ENCODE data around the gene GPR137B. TPM values are rescaled to one million over a fixed set of nuclear protein-coding genes. Genes with fewer than 3 reads are reported as not detected.
A peak's percentile ranks its signal among the peaks of the same experiment; 100 is the strongest.
"Not testable (repeated sequence)": the region's sequence is repeated elsewhere in the genome, so short reads cannot be mapped to it uniquely, and the experiment has no call there.

Gene GPR137B
- total and polyA plus RNA-seq, 4 donors = 2.2 to 8.6 (median 5.3) TPM

- Histone ChIP-seq H3K27me3 (ENCODE audit: control insufficient read depth in 4 of 4, insufficient read depth in 4 of 4, low read length in 3 of 4) (no peaks in the 10 kb centered on the region), H3K4me3 (ENCODE audit: low read depth in 1 of 3, low read length in 3 of 3) (no peak overlapping the region), H3K27ac (ENCODE audit: low read depth in 1 of 2, low read length in 2 of 2) (no peak overlapping the region), H3K9ac (ENCODE audit: low read depth in 1 of 2, low read length in 2 of 2) (no peak overlapping the region), H3K4me1 (ENCODE audit: control insufficient read depth in 4 of 4, insufficient read depth in 4 of 4, low read length in 3 of 4) (no peaks in the 10 kb centered on the region), H3K36me3 (ENCODE audit: control insufficient read depth in 4 of 4, insufficient read depth in 3 of 4, low read depth in 1 of 4, low read length in 3 of 4) (no peaks in the 10 kb centered on the region), H3K9me3 (ENCODE audit: control insufficient read depth in 4 of 4, low read length in 3 of 4) (peaks cover 0 to 3% (median 0%) of the 10 kb centered on the region in 4 donors)
- peak; percentile 40 to 54 for TF ChIP-seq RXRA (IDR thresholded peaks at IDR 0.05)
- no peak for TF ChIP-seq ATF3 (IDR thresholded peaks at IDR 0.05)
- no peak for TF ChIP-seq FOXA1 (IDR thresholded peaks at IDR 0.05)
- peak; percentile 62 for TF ChIP-seq NR2F2 (IDR thresholded peaks at IDR 0.05)
- TF ChIP-seq CTCF (IDR thresholded peaks at IDR 0.05; ENCODE audit: low read depth, low read length, missing input control) = no peak
- TF ChIP-seq HNF4A (conservative IDR thresholded peaks at IDR 0.05) = no peak
- TF ChIP-seq YY1 (IDR thresholded peaks at IDR 0.05) = no peak
- TF ChIP-seq JUND (IDR thresholded peaks at IDR 0.05) = no peak
- TF ChIP-seq REST (IDR thresholded peaks at IDR 0.05) = no peak
- no peak for TF ChIP-seq GABPA (IDR thresholded peaks at IDR 0.05 in 1 of 2, conservative IDR thresholded peaks at IDR 0.05 in 1 of 2)
- TF ChIP-seq FOXA2 (IDR thresholded peaks at IDR 0.05) = no peak
- no peak for TF ChIP-seq SP1 (IDR thresholded peaks at IDR 0.05)
- TF ChIP-seq MAX (IDR thresholded peaks at IDR 0.05) = no peak
- no peak for TF ChIP-seq HNF4G (IDR thresholded peaks at IDR 0.05)
- TF ChIP-seq EGR1 (IDR thresholded peaks at IDR 0.05; ENCODE audit: low read depth in 2 of 2) = no peak
- no peak for DNase-seq (ENCODE audit: low spot score)
- 88% methylated on average over 3 of the region's 3 CpGs for WGBS
These were observed 46.4 kb upstream of the GPR137B start for GRCh38 chr1:236095705-236096520.

GRCh38 chr1:236096660-236097482 is 45.5 kb upstream of the GPR137B start:
- 77% methylated on average over 15 of the region's 15 CpGs for WGBS

More at GRCh38 chr1:236096660-236097482, 45.5 kb upstream of the GPR137B start:
- TF ChIP-seq HNF4A (conservative IDR thresholded peaks at IDR 0.05) = peak; percentile 16 to 23
- TF ChIP-seq SP1 (IDR thresholded peaks at IDR 0.05) = peak; percentile 30
- TF ChIP-seq JUND (IDR thresholded peaks at IDR 0.05) = peak; percentile 98 to 99
- TF ChIP-seq NR2F2 (IDR thresholded peaks at IDR 0.05) = peak; percentile 29
- peak; percentile 42 to 72 for TF ChIP-seq RXRA (IDR thresholded peaks at IDR 0.05)
- peak; percentile 98 for TF ChIP-seq ATF3 (IDR thresholded peaks at IDR 0.05)
- H3K4me3 ChIP-seq (ENCODE audit: low read depth in 1 of 3, low read length in 3 of 3); DNase-seq (ENCODE audit: low spot score); H3K36me3 ChIP-seq (ENCODE audit: control insufficient read depth in 4 of 4, insufficient read depth in 3 of 4, low read depth in 1 of 4, low read length in 3 of 4); H3K27me3 ChIP-seq (ENCODE audit: control insufficient read depth in 4 of 4, insufficient read depth in 4 of 4, low read length in 3 of 4); H3K9ac ChIP-seq (ENCODE audit: low read depth in 1 of 2, low read length in 2 of 2); H3K4me1 ChIP-seq (ENCODE audit: control insufficient read depth in 4 of 4, insufficient read depth in 4 of 4, low read length in 3 of 4); H3K9me3 ChIP-seq (ENCODE audit: control insufficient read depth in 4 of 4, low read length in 3 of 4): not testable (repeated sequence)
- H3K27ac ChIP-seq (ENCODE audit: low read depth in 1 of 2, low read length in 2 of 2) = peak overlapping the region; percentile 0 to 75
